Aorta (tissue), 5 donors: ENCODE measurements around the gene BMP5. TPM values are rescaled to one million over a fixed set of nuclear protein-coding genes. Genes with fewer than 3 reads are reported as not detected.

Experiments
- ATAC-seq: fragments of 200-7000 bp; cut with Tn5 transposase; one replicate; pipeline ENCODE4 v1.9.1; 2022; ENCODE audit warnings: moderate library complexity; ENCODE audit not compliant: low FRiP score
- DNase-seq, 2 donors: peaks; one replicate each; pipeline ENCODE4 v3.0.0-alpha.2; 2020
- H3K27ac ChIP-seq, 2 donors: one replicate each; pipeline ENCODE4 v1.5.1; 2013; ENCODE audit warnings: low read length in 2 of 2, mild to moderate bottlenecking in 2 of 2, moderate library complexity in 2 of 2, control low read depth in 1 of 2, inconsistent platforms in 1 of 2, low read depth in 1 of 2
- H3K27me3 ChIP-seq, 2 donors: one replicate each; pipeline ENCODE4 v1.6.1; 2013; ENCODE audit warnings: control low read depth in 1 of 2, low read length in 1 of 2, mild to moderate bottlenecking in 1 of 2, moderate library complexity in 1 of 2; ENCODE audit not compliant: insufficient read depth in 2 of 2, control insufficient read depth in 1 of 2
- H3K36me3 ChIP-seq, 2 donors: one replicate each; pipeline ENCODE4 v1.6.1; 2013; ENCODE audit warnings: control low read depth in 1 of 2, low read length in 1 of 2, mild to moderate bottlenecking in 1 of 2; ENCODE audit not compliant: insufficient read depth in 2 of 2, control insufficient read depth in 1 of 2
- H3K4me1 ChIP-seq, 2 donors: one replicate each; pipeline ENCODE4 v1.6.1; 2013; ENCODE audit warnings: low read length in 2 of 2, control low read depth in 1 of 2, mild to moderate bottlenecking in 1 of 2, moderate library complexity in 1 of 2; ENCODE audit not compliant: insufficient read depth in 2 of 2, control insufficient read depth in 1 of 2
- H3K4me3 ChIP-seq, 2 donors: one replicate each; pipeline ENCODE4 v1.5.1; 2013; ENCODE audit warnings: low read length in 2 of 2, control low read depth in 1 of 2, mild to moderate bottlenecking in 1 of 2
- H3K9me3 ChIP-seq: one replicate; pipeline ENCODE4 v1.6.1; 2013; ENCODE audit warnings: mild to moderate bottlenecking, low read length; ENCODE audit not compliant: control insufficient read depth
- WGBS, 2 donors: extraction: QIAGEN DNeasy Blood & Tissue Kit; methylation state at CpG; one replicate each; pipeline ENCODE4 v1.1.7; 2013; 5-methylcytosine and 5-hydroxymethylcytosine counted together
- intact Hi-C, 2 donors: fragments of 100-400 bp; cut with DNase I; formaldehyde crosslinking; loops; one replicate each; pipeline versions ENCODE4 v1.14.2 to v1.15.0; 2022
- polyA plus RNA-seq, 2 donors: library from polyadenylated mRNA; stranded (reverse); fragments of 200-250 nt; gene quantifications; one replicate each; pipeline ENCODE4 v1.2.3, GENCODE V29; 2013
- total RNA-seq, 2 donors: library from RNA; stranded (reverse); fragmentation: NEBNext Ultra II Directional; extraction: Animal tissue kit (Norgen Biotek cat#: 25700); gene quantifications; one replicate each; pipeline ENCODE4 v1.2.1, GENCODE V29; 2021
- donor health status: healthy with polysubstance abuse.
- donor health status: Bipolar disorder and iron deficiency.
- donor health status: DM: no; HTN: no; CAD: no.
- donor health status: DM: no; HTN: no; CAD: no.
- donor health status: DM: yes; HTN: yes; CAD: no.

BMP5 gene
- total and polyA plus RNA-seq, 4 donors = 0.38 to 1.5 (median 0.45) TPM; not detected in 1

GRCh38 chr6:55886185-55886836 is 10.9 kb upstream of the BMP5 start:
- WGBS, 2 donors = 78 to 81% methylated on average over 3 of the region's 3 CpGs
- DNase-seq (no peak), ATAC-seq (no peak)
- intact Hi-C loops = no loop called here
- Histone ChIP-seq H3K36me3 (no peaks in the 10 kb centered on the region), H3K4me3 (no peak overlapping the region), H3K4me1 (no peaks in the 10 kb centered on the region), H3K9me3 (no peaks in the 10 kb centered on the region), H3K27me3 (no peaks in the 10 kb centered on the region), H3K27ac (no peak overlapping the region)

GRCh38 chr6:55882718-55883569 is 7.6 kb upstream of the BMP5 start:
- intact Hi-C loops = no loop called here
- Histone ChIP-seq H3K9me3 (no peaks in the 10 kb centered on the region), H3K27me3 (no peaks in the 10 kb centered on the region), H3K4me1 (no peaks in the 10 kb centered on the region), H3K36me3 (no peaks in the 10 kb centered on the region), H3K4me3 (no peak overlapping the region), H3K27ac (no peak overlapping the region)
- 44 to 52% methylated on average over 1 of the region's 1 CpG for WGBS, 2 donors
- ATAC-seq (peak; percentile 33), DNase-seq (no peak)

DNA sequence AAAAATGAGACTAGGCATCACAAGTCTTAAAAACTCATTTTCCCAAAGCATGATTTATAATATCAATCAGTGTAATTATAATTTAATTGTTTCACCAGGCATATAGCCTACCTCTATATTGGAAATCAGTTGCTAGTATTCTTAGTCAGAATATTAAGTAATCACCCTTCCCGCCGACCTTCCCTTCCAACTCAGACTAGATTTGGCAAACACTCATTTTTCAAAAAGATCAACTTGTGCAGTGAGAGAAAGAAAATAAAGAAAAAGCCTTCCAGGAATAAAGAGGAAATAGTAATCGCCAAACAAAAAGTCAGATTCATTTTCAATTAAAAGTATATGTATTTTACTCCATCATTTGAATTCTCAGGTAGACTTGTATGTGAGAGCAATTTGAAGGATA is 1.9 kb upstream of the BMP5 start:
- H3K4me3 ChIP-seq = no peak overlapping the region
- no peak for ATAC-seq
- no peaks in the 10 kb centered on the region for H3K4me1 ChIP-seq
- DNase-seq = no peak
- no peaks in the 10 kb centered on the region for H3K9me3 ChIP-seq
- no peaks in the 10 kb centered on the region for H3K27me3 ChIP-seq
- intact Hi-C loops = no loop called here
- H3K36me3 ChIP-seq = no peaks in the 10 kb centered on the region
- WGBS, 2 donors = 5 to 16% methylated on average over 3 of the region's 3 CpGs
- H3K27ac ChIP-seq = no peak overlapping the region

- Histone ChIP-seq H3K36me3 (no peaks in the 10 kb centered on the region), H3K4me1 (no peaks in the 10 kb centered on the region), H3K27ac (no peak overlapping the region), H3K27me3 (no peaks in the 10 kb centered on the region), H3K4me3 (no peak overlapping the region), H3K9me3 (no peaks in the 10 kb centered on the region)
- no peak for ATAC-seq
- DNase-seq = no peak
- WGBS, 2 donors = 53 to 61% methylated on average over 6 of the region's 6 CpGs
- intact Hi-C loops = no loop called here
Measured at GRCh38 chr6:55874316-55874715, 1.1 kb downstream of the BMP5 start.

DNA sequence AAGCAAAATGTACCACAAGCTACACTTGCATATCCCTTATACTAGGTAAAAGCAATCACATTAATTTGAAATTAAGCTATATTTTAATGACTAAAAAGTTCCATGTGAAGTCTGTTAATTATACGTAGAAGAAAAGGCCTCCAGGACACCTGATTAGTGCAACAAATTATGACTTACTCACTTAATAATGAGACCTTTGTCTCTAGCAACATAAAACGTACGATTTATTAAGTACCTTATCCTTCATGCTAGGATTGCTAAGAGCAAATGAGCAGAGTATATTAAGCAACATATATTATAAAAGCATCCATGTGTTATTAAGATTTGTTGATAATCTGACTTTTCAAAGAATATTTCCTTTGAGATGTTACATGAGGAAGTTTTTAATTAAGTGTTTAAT is 2.5 kb downstream of the BMP5 start:
- no peaks in the 10 kb centered on the region for H3K36me3 ChIP-seq
- intact Hi-C loops = no loop called here
- ATAC-seq (no peak), DNase-seq (no peak)
- H3K4me1 ChIP-seq = no peaks in the 10 kb centered on the region
- H3K9me3 ChIP-seq = no peaks in the 10 kb centered on the region
- H3K4me3 ChIP-seq = no peak overlapping the region
- WGBS, 2 donors = 52 to 55% methylated on average over 3 of the region's 3 CpGs
- no peak overlapping the region for H3K27ac ChIP-seq
- no peaks in the 10 kb centered on the region for H3K27me3 ChIP-seq

DNA sequence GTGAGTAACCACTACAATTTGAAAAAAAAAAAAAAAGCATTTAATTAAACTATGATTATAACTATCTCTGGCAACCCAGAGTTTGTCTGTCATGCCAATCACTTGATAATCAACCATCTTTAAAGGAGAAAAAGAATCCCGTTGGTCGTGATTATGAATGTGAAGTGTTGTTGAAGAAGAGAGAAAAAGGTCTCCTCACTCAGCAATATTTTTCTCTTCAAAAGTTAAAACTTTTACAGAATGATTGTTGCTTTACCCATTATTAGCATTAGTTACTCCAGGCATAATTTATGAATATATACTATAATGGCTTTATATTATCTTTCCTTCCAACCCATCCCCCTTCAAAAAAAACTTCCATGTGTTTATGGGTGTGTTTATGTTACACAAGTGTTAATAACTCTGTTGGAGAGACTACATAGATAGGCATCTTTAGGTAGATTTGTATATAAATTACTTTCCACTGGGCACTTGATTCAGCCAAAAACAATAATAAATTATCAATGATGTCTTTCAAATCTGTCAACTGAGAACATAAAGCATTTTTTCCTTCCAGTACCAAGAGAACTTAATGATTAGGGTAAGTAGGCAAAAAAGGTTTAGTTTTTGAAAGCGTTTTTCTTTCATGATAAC is 5.1 kb downstream of the BMP5 start:
- DNase-seq (no peak), ATAC-seq (no peak)
- H3K4me3 ChIP-seq = no peak overlapping the region
- no peaks in the 10 kb centered on the region for H3K36me3 ChIP-seq
- H3K27ac ChIP-seq = no peak overlapping the region
- intact Hi-C loops = no loop called here
- no peaks in the 10 kb centered on the region for H3K9me3 ChIP-seq
- H3K4me1 ChIP-seq = no peaks in the 10 kb centered on the region
- WGBS, 2 donors = 60 to 64% methylated on average over 3 of the region's 3 CpGs
- no peaks in the 10 kb centered on the region for H3K27me3 ChIP-seq

- Histone ChIP-seq H3K4me1 (no peaks in the 10 kb centered on the region), H3K27me3 (no peaks in the 10 kb centered on the region), H3K27ac (no peak overlapping the region), H3K36me3 (no peaks in the 10 kb centered on the region), H3K4me3 (no peak overlapping the region), H3K9me3 (no peaks in the 10 kb centered on the region)
- intact Hi-C loops = no loop called here
- DNase-seq (no peak), ATAC-seq (no peak)
- WGBS, 2 donors = 49 to 79% methylated on average over 1 of the region's 1 CpG
Measured at GRCh38 chr6:55869674-55870073, 5.7 kb downstream of the BMP5 start.

- no peaks in the 10 kb centered on the region for H3K9me3 ChIP-seq
- H3K36me3 ChIP-seq = no peaks in the 10 kb centered on the region
- H3K27me3 ChIP-seq = no peaks in the 10 kb centered on the region
- WGBS, 2 donors = 42 to 54% methylated on average over 5 of the region's 5 CpGs
- ATAC-seq = no peak
- no peak overlapping the region for H3K4me3 ChIP-seq
- intact Hi-C loops = no loop called here
- no peaks in the 10 kb centered on the region for H3K4me1 ChIP-seq
- H3K27ac ChIP-seq = no peak overlapping the region
- no peak for DNase-seq
Measured at GRCh38 chr6:55868771-55869479, 6.5 kb downstream of the BMP5 start.
